Midbrain (tissue), 1 donor: Measurements from ENCODE around the gene PRRG3.

Experiments
- DNase-seq: peaks from one replicate; lab custom pipeline; 2025; lab: John Stamatoyannopoulos, UW

Gene PRRG3

DNA sequence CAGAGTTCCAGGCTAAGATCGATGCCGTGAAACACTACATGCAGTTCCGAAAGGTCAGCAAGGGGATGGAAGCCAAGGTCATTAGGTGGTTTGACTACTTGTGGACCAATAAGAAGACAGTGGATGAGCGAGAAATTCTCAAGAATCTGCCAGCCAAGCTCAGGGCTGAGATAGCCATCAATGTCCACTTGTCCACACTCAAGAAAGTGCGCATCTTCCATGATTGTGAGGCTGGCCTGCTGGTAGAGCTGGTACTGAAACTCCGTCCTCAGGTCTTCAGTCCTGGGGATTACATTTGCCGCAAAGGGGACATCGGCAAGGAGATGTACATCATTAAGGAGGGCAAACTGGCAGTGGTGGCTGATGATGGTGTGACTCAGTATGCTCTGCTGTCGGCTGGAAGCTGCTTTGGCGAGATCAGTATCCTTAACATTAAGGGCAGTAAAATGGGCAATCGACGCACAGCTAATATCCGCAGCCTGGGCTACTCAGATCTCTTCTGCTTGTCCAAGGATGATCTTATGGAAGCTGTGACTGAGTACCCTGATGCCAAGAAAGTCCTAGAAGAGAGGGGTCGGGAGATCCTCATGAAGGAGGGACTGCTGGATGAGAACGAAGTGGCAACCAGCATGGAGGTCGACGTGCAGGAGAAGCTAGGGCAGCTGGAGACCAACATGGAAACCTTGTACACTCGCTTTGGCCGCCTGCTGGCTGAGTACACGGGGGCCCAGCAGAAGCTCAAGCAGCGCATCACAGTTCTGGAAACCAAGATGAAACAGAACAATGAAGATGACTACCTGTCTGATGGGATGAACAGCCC is 48.6 kb downstream of the PRRG3 start:
- DNase-seq: no peak

DNA sequence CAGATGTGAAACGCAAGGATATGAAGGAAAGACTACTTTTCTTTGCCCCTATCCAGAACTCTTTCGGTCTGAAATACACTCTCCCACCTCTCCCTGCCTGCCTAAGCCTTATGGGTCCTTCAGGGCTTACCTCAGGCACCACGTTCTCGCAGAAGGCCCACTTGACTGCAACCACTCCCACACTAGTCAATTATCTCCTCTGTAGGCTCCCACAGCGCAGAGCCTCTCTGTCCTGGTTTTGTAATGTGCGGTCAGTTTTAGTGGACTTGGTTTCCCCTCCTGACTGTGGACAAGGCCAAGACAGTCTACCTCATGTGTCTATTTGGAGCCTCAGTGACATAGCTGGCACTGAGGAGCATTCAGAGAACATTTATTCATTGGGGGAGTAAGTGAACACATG is 50.4 kb downstream of the PRRG3 start:
- DNase-seq: no peak

DNA sequence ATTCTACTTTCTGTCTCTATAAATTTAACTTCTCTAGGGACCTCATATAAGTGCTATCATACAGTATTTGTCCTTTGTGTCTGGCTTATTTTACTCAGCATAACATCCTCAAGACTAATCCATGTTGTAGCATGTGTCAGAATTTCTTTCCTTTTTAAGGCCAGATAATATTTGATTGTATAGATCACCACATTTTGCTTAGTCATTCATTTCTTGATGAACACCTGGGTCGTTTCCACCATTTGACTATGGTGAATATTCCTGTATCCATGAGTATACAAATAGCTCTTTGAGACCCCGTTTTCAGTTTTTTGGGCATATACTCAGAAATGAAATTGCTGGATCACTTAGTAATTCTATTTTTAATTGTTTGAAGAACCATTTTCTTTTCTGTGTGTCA is 51.2 kb downstream of the PRRG3 start:
- DNase-seq: no peak

DNA sequence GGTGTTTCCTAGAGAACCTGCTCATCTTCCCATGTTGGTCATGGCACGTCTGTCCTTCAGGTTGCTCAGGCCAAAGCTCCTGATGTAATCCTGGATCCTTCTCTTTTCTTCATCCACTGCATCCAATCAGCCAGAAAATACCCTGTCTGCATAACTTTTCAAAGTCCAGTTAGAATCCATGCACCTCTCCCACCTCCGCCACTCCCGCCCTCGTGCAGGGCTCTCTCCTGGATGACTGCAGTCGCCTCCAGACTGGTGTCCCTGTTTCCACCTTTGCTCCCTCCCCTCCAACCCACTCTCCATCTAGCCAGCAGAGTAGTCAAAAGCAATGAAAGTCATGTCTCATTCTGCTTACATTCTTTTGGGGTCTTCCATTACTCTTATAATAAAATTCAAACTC is 55.3 kb downstream of the PRRG3 start:
- no peak for DNase-seq

DNA sequence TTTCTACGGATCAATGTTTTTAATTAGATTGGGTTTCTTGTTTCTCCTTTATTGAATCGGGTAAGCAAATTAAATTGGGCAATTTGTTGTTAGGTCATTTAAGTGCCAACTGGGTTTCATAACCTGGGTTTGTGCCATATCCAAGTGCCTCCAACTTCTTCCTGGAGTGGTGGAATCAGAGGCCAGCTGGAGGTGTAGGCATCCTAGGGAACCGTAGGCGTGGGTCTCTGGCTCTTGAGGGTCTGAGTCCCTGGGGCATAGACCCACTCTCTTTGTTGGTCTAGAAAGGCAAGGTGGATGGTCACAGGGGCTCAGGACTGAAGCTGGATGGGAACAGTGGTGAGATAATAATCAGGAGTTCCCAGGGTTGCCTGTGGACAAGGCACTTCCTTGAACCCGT is 57.6 kb downstream of the PRRG3 start:
- no peak for DNase-seq

DNA sequence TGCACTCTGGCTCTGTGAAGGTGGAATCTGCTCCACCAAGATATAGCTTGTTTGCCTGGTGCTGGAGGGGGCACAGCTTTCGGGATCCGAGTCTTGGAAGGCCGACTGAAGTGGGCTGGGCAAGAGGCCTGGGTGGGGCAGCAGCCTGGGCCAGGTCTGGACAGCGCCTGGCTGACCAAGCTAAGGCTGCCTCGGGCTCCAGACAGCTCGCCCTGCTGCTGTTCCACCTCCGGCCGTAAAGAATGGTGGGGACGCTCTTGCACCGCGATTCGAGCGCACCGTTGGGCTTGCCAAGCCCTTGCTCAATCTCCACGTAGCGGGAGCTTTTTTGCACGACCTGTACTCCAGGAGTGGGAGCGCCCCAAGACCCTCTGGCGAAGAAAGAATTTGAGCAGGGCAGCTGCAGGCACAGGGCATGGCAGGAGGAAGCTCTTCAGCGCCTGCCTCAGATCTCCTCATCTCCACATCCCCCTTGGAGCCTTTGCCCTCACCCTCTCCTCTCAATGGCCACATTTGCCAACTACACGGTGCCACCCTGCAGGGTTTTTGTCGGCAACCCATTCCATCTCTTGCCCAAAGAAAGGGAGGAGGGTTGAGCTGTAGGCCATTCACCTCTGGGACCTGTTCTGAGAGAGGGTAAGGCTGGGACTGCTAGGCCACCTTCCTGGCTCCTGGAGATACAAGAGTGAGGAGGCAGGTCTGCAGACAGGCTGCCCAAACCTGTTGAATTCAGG is 58.2 kb downstream of the PRRG3 start:
- DNase-seq: peak; percentile 25

DNA sequence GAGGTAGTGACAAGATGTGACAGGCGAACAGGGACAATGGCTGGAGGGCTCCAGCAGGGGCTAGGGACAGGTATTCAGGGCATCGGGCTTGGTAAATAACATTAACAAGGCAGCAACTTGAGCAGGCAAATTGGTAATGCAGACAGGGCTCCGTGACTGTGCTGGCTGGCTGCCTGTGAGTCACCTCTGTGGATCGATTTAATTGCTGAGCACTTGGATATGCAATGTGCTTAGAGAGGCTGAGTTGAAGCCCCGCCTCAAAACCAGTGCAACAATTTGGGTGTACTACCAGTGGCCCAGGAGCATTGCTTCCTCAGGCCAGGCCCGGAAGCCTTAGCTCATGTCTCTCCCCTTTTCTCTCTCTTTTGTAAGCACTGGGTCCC is 58.8 kb downstream of the PRRG3 start:
- DNase-seq: no peak

DNA sequence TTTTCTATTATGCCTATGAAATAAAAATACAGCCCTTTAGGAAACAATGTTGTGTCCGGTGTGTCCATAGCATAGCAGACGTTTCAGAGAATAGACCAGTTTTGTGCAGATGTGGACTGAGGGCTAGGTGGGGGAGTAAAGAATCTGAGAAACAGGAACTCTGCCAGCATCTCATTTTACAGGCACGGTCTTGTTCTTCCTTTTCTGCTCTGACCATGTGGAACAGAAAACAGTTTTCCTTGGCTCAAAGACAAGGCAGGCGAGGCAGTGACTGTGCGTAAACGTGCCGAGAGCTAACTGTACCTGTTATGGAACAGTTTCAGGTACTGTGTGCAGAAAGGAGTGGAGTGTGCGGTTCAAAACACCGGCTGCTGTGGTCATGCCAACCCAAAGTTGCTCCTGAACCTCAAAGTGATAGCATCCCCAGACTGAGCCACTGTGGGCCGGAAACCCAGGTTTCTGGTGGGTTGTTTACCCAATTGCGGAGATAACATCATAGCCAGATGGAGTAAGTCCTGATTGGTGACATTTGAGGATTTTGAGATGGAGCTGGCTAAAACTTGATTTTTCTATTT is 59.5 kb downstream of the PRRG3 start:
- DNase-seq: no peak
